ENCODE results near the gene RTN4RL2. TPM values are rescaled to one million over a fixed set of nuclear protein-coding genes. Genes with fewer than 3 reads are reported as not detected.
A peak's percentile ranks its signal among the peaks of the same experiment; 100 is the strongest.

RTN4RL2 gene
- total and polyA plus RNA-seq, 12 donors, result 0.24 to 2.1 (median 0.71) TPM; not detected in 3

GRCh38 chr11:57479021-57479663 is 18.8 kb downstream of the RTN4RL2 start:
- Histone ChIP-seq H3K27ac (no peak overlapping the region), H3K4me3 (no peak overlapping the region), H3K36me3 (replicated peaks in 1 of 2) (no peaks in the 10 kb centered on the region), H3K4me1 (replicated peaks in 1 of 2) (peaks cover 18 to 33% of the 10 kb centered on the region in 2 donors), H3K9me3 (replicated peaks in 1 of 3) (no peaks in the 10 kb centered on the region), H3K27me3 (no peaks in the 10 kb centered on the region)
- intact Hi-C loops (cut with DNase I), result loop anchor here in 1 of 2 donors (10.0 kb wide), 1 partner anchor 134 kb away; no protein-coding TSS in a partner anchor
- TF ChIP-seq POLR2A (IDR thresholded peaks at IDR 0.05), result no peak
- TF ChIP-seq, protein P1, sequence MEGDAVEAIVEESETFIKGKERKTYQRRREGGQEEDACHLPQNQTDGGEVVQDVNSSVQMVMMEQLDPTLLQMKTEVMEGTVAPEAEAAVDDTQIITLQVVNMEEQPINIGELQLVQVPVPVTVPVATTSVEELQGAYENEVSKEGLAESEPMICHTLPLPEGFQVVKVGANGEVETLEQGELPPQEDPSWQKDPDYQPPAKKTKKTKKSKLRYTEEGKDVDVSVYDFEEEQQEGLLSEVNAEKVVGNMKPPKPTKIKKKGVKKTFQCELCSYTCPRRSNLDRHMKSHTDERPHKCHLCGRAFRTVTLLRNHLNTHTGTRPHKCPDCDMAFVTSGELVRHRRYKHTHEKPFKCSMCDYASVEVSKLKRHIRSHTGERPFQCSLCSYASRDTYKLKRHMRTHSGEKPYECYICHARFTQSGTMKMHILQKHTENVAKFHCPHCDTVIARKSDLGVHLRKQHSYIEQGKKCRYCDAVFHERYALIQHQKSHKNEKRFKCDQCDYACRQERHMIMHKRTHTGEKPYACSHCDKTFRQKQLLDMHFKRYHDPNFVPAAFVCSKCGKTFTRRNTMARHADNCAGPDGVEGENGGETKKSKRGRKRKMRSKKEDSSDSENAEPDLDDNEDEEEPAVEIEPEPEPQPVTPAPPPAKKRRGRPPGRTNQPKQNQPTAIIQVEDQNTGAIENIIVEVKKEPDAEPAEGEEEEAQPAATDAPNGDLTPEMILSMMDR (IDR thresholded peaks at IDR 0.05), result no peak
- no peak for DNase-seq
- 36 to 59% (median 43%) methylated on average over 6 to 11 of the region's 11 CpGs for WGBS, 4 donors

DNA sequence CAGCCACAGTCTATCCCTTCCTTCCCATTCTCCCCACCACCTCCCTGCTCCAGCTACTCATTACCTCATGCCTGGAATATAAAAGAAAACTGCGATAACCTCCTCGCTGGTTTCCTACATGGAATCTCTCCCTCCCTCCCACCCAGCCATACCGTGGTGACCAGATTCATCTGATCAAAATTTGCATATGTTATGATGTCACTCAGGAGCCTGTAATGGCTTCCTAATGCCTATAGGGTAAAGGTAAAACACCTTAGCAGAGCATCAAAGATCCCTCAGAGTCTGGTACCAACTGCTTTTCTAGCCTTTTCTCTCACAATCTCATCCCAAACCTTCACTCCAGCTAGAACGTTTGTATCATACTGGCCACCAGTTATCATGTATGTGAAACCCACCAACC is 19.6 kb downstream of the RTN4RL2 start:
- Histone ChIP-seq H3K9me3 (replicated peaks in 1 of 3) (no peaks in the 10 kb centered on the region), H3K36me3 (replicated peaks in 1 of 2) (no peaks in the 10 kb centered on the region), H3K4me3 (no peak overlapping the region), H3K27ac (no peak overlapping the region), H3K27me3 (no peaks in the 10 kb centered on the region), H3K4me1 (replicated peaks in 1 of 2) (peaks cover 18 to 32% of the 10 kb centered on the region in 2 donors)
- DNase-seq, result no peak
- WGBS, 4 donors, result 16 to 40% (median 36%) methylated on average over 4 of the region's 4 CpGs
- intact Hi-C loops (cut with DNase I), result loop anchor here (10.0 kb wide), 1 partner anchor 135 kb away; no protein-coding TSS in a partner anchor
- TF ChIP-seq, protein P1 (IDR thresholded peaks at IDR 0.05), result no peak
- TF ChIP-seq POLR2A (IDR thresholded peaks at IDR 0.05), result no peak

DNA sequence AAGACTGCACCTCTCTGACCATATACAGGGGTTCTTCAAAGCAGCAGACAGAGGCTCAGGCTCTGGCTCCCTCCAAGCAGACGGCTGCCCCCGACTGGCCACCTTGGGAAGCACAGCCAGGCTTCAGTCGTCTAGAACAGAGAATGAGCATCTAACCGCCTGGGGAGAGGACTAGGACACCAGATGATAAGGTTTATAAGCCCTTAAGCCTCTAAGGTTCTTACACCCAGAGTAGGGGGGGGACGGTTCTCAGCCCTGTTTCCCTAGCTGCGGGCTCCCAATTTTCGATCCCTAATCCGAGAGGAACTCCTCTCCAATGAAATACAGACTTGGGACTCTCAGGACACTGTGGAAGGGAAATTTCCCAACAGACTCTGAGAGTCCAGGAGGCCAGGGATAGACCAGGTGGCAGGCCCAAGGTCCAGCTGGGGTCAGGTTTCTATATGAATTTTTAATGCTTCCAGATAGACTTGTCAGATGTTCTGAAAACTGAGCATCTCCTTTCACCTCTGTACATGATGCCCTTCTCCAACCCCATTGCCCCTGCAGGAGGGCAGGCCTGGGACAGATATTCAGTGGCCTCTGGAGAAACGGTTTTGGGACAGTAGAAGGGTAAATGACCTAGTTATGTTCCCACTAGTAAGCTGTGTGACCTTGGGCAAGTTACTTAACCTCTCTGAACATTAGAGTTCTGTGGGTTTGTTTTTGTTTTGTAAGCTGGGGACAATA is 20.2 kb downstream of the RTN4RL2 start:
- WGBS, 4 donors, result 23 to 30% (median 28%) methylated on average over 2 to 9 of the region's 9 CpGs
- Histone ChIP-seq H3K4me3 (no peak overlapping the region), H3K9me3 (replicated peaks in 1 of 3) (no peaks in the 10 kb centered on the region), H3K27ac (no peak overlapping the region), H3K4me1 (replicated peaks in 1 of 2) (peaks cover 18 to 26% of the 10 kb centered on the region in 2 donors), H3K27me3 (no peaks in the 10 kb centered on the region), H3K36me3 (replicated peaks in 1 of 2) (no peaks in the 10 kb centered on the region)
- intact Hi-C loops (cut with DNase I), result loop anchor here in 1 of 2 donors (10.0 kb wide), 1 partner anchor 136 kb away; no protein-coding TSS in a partner anchor
- no peak for TF ChIP-seq POLR2A (IDR thresholded peaks at IDR 0.05)
- TF ChIP-seq, protein P1 (IDR thresholded peaks at IDR 0.05), result peak; percentile 49 to 72 (median 56)
- peak; percentile 54 to 78 (median 66) for DNase-seq

GRCh38 chr11:57481315-57481714 is 21.0 kb downstream of the RTN4RL2 start:
- 40 to 82% (median 71%) methylated on average over 1 to 2 of the region's 2 CpGs for WGBS, 4 donors
- intact Hi-C loops (cut with DNase I), result loop anchor here in 1 of 2 donors (10.0 kb wide), 1 partner anchor 137 kb away; no protein-coding TSS in a partner anchor

More at GRCh38 chr11:57481315-57481714, 21.0 kb downstream of the RTN4RL2 start:
- no peak for DNase-seq
- Histone ChIP-seq H3K4me1 (replicated peaks in 1 of 2) (peaks cover 12 to 18% of the 10 kb centered on the region in 2 donors), H3K27ac (no peak overlapping the region), H3K4me3 (no peak overlapping the region), H3K36me3 (replicated peaks in 1 of 2) (no peaks in the 10 kb centered on the region), H3K9me3 (replicated peaks in 1 of 3) (no peaks in the 10 kb centered on the region), H3K27me3 (no peaks in the 10 kb centered on the region)
- no peak for TF ChIP-seq POLR2A (IDR thresholded peaks at IDR 0.05)
- TF ChIP-seq, protein P1 (IDR thresholded peaks at IDR 0.05), result no peak
